Esophagus squamous epithelium (tissue), 4 donors: ENCODE results near the gene KIF26A.

Experiments
- POLR2A ChIP-seq, 4 donors: fragments of 450-650 bp; IDR thresholded peaks; one replicate each; pipeline ENCODE4 v1.6.1; 2017; ENCODE audit warnings: antibody characterized with exemption in 4 of 4, mild to moderate bottlenecking in 4 of 4, moderate library complexity in 3 of 4
- TF ChIP-seq, protein P1 (sequence below), 6 experiments: fragments of 450-650 bp in 4 of 6; fragments of 200-600 bp in 2 of 6; sonication (generic) in 2 of 6; IDR thresholded peaks; one replicate each; pipeline ENCODE4 v1.5.1; 2016 to 2019; ENCODE audit warnings: antibody characterized with exemption in 6 of 6, mild to moderate bottlenecking in 4 of 6, moderate library complexity in 4 of 6

DNA sequence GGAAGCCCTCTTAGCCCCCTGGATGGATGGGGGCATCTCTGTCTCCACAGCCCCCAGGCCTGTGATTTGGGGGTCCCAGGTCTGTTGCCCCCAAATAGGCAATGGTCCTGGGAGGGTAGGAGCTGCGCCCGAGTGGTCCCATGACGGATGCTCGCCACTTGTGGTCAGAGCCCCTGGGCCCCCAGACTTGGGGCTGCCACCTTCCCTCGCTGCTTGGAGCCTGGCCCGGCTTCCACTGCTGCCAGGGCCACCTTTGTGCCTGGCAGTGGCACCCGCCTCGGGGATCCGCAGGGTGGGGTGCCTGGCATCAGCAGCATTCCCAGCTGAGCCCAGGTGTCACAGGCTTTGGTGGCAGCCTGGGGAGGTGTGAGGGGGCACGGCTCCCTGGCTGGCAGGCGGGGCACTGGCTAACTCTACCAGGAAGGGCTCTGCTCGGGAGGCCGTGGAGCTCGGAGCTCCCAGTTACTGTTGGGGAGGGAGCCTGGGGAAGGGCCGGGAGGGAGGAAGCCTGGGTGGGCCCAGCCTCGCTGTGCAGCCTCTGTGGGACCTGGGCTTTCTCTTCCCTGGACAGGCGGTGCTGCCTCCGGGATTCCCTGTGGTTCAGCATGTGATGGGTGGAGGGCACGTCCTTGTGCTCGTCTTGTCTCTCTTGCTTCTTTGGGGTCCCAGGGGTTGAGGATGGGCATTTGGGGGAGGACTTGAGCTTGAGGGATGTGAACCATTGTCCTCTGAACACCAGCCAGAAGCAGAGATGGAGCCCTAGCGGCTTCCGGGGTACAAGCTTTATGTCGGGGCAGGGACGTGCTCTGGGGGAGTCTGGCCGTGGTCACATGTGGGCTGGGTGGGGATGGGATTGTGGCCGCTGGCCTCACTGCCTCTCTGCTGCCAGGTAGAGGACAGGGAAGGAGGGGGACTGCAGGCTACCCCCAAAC is 5.4 kb downstream of the KIF26A start:
- TF ChIP-seq, protein P1, sequence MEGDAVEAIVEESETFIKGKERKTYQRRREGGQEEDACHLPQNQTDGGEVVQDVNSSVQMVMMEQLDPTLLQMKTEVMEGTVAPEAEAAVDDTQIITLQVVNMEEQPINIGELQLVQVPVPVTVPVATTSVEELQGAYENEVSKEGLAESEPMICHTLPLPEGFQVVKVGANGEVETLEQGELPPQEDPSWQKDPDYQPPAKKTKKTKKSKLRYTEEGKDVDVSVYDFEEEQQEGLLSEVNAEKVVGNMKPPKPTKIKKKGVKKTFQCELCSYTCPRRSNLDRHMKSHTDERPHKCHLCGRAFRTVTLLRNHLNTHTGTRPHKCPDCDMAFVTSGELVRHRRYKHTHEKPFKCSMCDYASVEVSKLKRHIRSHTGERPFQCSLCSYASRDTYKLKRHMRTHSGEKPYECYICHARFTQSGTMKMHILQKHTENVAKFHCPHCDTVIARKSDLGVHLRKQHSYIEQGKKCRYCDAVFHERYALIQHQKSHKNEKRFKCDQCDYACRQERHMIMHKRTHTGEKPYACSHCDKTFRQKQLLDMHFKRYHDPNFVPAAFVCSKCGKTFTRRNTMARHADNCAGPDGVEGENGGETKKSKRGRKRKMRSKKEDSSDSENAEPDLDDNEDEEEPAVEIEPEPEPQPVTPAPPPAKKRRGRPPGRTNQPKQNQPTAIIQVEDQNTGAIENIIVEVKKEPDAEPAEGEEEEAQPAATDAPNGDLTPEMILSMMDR (IDR thresholded peaks at IDR 0.05): no peak
- no peak for TF ChIP-seq POLR2A (IDR thresholded peaks at IDR 0.05)
